HepG2 (cell line): ENCODE results near the gene ZNF213. TPM values are rescaled to one million over a fixed set of nuclear protein-coding genes. Genes with fewer than 3 reads are reported as not detected.

ENCODE experiments used
- AHR ChIP-seq: IDR thresholded peaks from 2 replicates; pipeline ENCODE4 v1.6.1; 2018; ENCODE audit warnings: missing genetic modification reagents, missing compliant biosample characterization
- CHD4 ChIP-seq: fragments of 200-600 bp; sonication (generic); IDR thresholded peaks from 2 replicates; pipeline ENCODE4 v1.7.0; 2017; ENCODE audit warnings: mild to moderate bottlenecking, low read length, borderline replicate concordance
- HOXA3 ChIP-seq: sonication (generic); formaldehyde crosslinking; IDR thresholded peaks from 2 replicates; pipeline ENCODE4 v1.5.0; 2020; ENCODE audit warnings: missing genetic modification reagents
- NFIC ChIP-seq: IDR thresholded peaks from 2 replicates; pipeline ENCODE4 v1.6.1; 2012; ENCODE audit warnings: mild to moderate bottlenecking, low read length, inconsistent platforms
- SAFB2 ChIP-seq: sonication (generic); formaldehyde crosslinking; IDR thresholded peaks from 2 replicates; pipeline ENCODE4 v1.5.1; 2020; ENCODE audit warnings: missing genetic modification reagents, low read depth, mild to moderate bottlenecking, borderline replicate concordance
- TBX2 ChIP-seq: sonication (generic); formaldehyde crosslinking; IDR thresholded peaks from 2 replicates; pipeline ENCODE4 v1.5.0; 2020; ENCODE audit warnings: missing genetic modification reagents, mild to moderate bottlenecking, borderline replicate concordance
- ZMYM2 ChIP-seq: sonication (generic); formaldehyde crosslinking; IDR thresholded peaks from 2 replicates; pipeline ENCODE4 v1.8.0; 2022; ENCODE audit warnings: mild to moderate bottlenecking, missing genetic modification reagents
- ZNF143 ChIP-seq: sonication (generic); formaldehyde crosslinking; IDR thresholded peaks from 2 replicates; pipeline ENCODE4 v1.4.0; 2020; ENCODE audit warnings: missing genetic modification reagents
- ZNF180 ChIP-seq: sonication (generic); formaldehyde crosslinking; IDR thresholded peaks from 2 replicates; pipeline ENCODE4 v1.4.0; 2020; ENCODE audit warnings: low read depth, missing genetic modification reagents, borderline replicate concordance
- ZNF224 ChIP-seq: sonication (generic); formaldehyde crosslinking; IDR thresholded peaks from 2 replicates; pipeline ENCODE4 v1.5.0; 2020; ENCODE audit warnings: mild to moderate bottlenecking, missing genetic modification reagents
- ZNF263 ChIP-seq: sonication (generic); formaldehyde crosslinking; IDR thresholded peaks from 2 replicates; pipeline ENCODE4 v1.4.0; 2020; ENCODE audit warnings: missing genetic modification reagents
- ZNF468 ChIP-seq: sonication (generic); formaldehyde crosslinking; IDR thresholded peaks from 2 replicates; pipeline ENCODE4 v1.8.0; 2022; ENCODE audit warnings: mild to moderate bottlenecking, moderate library complexity, missing genetic modification reagents
- ZNF546 ChIP-seq: sonication (generic); formaldehyde crosslinking; conservative IDR thresholded peaks from 2 replicates; pipeline ENCODE4 v1.8.1; 2023; ENCODE audit warnings: mild to moderate bottlenecking, missing genetic modification reagents
- ZNF605 ChIP-seq: sonication (generic); formaldehyde crosslinking; IDR thresholded peaks from 2 replicates; pipeline ENCODE4 v1.8.0; 2022; ENCODE audit warnings: mild to moderate bottlenecking, missing genetic modification reagents
- polyA plus RNA-seq, 8 experiments: library from polyadenylated mRNA; depleted of rRNA in 3 of 8; stranded (reverse) in 7 of 8; unstranded in 1 of 8; fragments of >200 nt; fragmentation: Illumina TruSeq in 4 of 8; extraction: Trizol in 4 of 8; gene quantifications; 2 replicates each; pipeline versions ENCODE4 v1.2.1 to v1.2.3, GENCODE V29; 2011 to 2016; ENCODE audit warnings: low read depth in 4 of 8, missing spikeins in 1 of 8, mixed read lengths in 1 of 8; ENCODE audit not compliant: insufficient read depth in 1 of 8
- total RNA-seq, 5 experiments: library from RNA; depleted of rRNA; stranded (reverse); fragments of >200 nt; fragmentation: Illumina TruSeq; extraction: Trizol; gene quantifications; 2 replicates each; pipeline ENCODE4 v1.2.3, GENCODE V29; 2016; ENCODE audit warnings: low read depth in 1 of 5
- TF ChIP-seq, protein P1 (sequence below): IDR thresholded peaks from 2 replicates; pipeline ENCODE4 v1.6.1; 2016; ENCODE audit warnings: low read depth, borderline replicate concordance
- TF ChIP-seq, protein P2 (sequence below): sonication (generic); formaldehyde crosslinking; IDR thresholded peaks from 2 replicates; pipeline ENCODE4 v1.5.1; 2020; ENCODE audit warnings: mild to moderate bottlenecking, missing genetic modification reagents, moderate library complexity
- TF ChIP-seq, protein P3 (sequence below): sonication (generic); formaldehyde crosslinking; IDR thresholded peaks from 2 replicates; pipeline ENCODE4 v1.4.0; 2020; ENCODE audit warnings: missing genetic modification reagents
- TF ChIP-seq, protein P4 (sequence below): IDR thresholded peaks from 2 replicates; pipeline ENCODE4 v1.4.0; 2020; ENCODE audit warnings: mild to moderate bottlenecking, missing genetic modification reagents

Gene ZNF213
- total and polyA plus RNA-seq, 2 of the 13 experiments (the other 11 are each of a cell fraction or from before 2014, with no cell fraction given), result 0.59 to 0.97 TPM

DNA sequence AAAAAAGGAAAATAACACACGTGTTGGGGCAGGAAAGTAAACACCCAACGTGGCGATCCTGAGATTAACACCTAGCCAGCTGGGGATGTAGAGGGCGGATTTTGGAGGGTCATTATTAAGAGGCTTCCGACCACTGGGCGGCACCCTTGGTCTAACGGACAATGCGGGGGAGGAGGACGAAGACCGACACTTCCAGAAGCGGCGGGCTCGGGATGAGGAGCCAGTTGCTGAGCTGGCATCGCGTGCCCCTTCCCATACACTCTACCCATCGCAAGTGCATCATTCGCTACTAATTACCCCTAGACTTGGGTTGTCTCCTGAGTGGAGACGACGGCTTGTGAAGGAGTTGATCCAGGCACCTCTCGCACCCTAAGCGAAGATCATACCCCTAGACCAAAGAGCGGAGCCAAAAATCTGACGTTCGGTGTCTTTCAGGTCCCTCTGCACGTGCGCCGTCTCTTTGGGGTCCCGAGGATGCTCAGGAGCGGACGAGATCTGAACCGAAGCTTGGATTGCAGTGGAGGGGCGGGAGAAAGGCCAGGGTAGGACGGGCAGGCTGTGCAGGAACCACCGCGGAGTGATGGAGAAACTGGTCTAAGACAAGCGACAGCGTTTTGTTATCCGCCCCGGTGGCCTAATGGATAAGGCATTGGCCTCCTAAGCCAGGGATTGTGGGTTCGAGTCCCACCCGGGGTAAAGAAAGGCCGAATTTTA is 17.6 kb downstream of the ZNF213 start (continued):
- peak; percentile 85 for TF ChIP-seq ZNF605 (CRISPR knock-in tag)
- TF ChIP-seq HOXA3 (CRISPR knock-in tag), result peak; percentile 62; the same call in 1 of the 2 replicates
- TF ChIP-seq, protein P1, sequence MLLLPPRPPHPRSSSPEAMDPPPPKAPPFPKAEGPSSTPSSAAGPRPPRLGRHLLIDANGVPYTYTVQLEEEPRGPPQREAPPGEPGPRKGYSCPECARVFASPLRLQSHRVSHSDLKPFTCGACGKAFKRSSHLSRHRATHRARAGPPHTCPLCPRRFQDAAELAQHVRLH (CRISPR knock-in tag), result no peak
- no peak for TF ChIP-seq ZNF546
- TF ChIP-seq CHD4, result no peak; the same call in 1 of the 2 replicates
- peak; percentile 96 for TF ChIP-seq ZMYM2 (CRISPR knock-in tag)
- 0 out of 2 replicates have a peak, but pooled peaks have one; percentile 43 for TF ChIP-seq ZNF224 (CRISPR knock-in tag)
- TF ChIP-seq, protein P2, sequence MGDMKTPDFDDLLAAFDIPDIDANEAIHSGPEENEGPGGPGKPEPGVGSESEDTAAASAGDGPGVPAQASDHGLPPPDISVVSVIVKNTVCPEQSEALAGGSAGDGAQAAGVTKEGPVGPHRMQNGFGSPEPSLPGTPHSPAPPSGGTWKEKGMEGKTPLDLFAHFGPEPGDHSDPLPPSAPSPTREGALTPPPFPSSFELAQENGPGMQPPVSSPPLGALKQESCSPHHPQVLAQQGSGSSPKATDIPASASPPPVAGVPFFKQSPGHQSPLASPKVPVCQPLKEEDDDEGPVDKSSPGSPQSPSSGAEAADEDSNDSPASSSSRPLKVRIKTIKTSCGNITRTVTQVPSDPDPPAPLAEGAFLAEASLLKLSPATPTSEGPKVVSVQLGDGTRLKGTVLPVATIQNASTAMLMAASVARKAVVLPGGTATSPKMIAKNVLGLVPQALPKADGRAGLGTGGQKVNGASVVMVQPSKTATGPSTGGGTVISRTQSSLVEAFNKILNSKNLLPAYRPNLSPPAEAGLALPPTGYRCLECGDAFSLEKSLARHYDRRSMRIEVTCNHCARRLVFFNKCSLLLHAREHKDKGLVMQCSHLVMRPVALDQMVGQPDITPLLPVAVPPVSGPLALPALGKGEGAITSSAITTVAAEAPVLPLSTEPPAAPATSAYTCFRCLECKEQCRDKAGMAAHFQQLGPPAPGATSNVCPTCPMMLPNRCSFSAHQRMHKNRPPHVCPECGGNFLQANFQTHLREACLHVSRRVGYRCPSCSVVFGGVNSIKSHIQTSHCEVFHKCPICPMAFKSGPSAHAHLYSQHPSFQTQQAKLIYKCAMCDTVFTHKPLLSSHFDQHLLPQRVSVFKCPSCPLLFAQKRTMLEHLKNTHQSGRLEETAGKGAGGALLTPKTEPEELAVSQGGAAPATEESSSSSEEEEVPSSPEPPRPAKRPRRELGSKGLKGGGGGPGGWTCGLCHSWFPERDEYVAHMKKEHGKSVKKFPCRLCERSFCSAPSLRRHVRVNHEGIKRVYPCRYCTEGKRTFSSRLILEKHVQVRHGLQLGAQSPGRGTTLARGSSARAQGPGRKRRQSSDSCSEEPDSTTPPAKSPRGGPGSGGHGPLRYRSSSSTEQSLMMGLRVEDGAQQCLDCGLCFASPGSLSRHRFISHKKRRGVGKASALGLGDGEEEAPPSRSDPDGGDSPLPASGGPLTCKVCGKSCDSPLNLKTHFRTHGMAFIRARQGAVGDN, result peak; percentile 83
- peak; percentile 68 for TF ChIP-seq ZNF263 (CRISPR knock-in tag)
- TF ChIP-seq NFIC, result peak; percentile 56; the same call in 1 of the 2 replicates
- peak; percentile 80 for TF ChIP-seq TBX2 (CRISPR knock-in tag)
- no peak; the same call in 1 of the 2 replicates for TF ChIP-seq AHR (CRISPR knock-in tag)
- TF ChIP-seq ZNF180 (CRISPR knock-in tag), result 0 out of 2 replicates have a peak, but pooled peaks have one; percentile 44
- TF ChIP-seq, protein P3, sequence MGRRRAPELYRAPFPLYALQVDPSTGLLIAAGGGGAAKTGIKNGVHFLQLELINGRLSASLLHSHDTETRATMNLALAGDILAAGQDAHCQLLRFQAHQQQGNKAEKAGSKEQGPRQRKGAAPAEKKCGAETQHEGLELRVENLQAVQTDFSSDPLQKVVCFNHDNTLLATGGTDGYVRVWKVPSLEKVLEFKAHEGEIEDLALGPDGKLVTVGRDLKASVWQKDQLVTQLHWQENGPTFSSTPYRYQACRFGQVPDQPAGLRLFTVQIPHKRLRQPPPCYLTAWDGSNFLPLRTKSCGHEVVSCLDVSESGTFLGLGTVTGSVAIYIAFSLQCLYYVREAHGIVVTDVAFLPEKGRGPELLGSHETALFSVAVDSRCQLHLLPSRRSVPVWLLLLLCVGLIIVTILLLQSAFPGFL (CRISPR knock-in tag), result no peak
- TF ChIP-seq SAFB2 (CRISPR knock-in tag), result no peak
- no peak for TF ChIP-seq ZNF468
- TF ChIP-seq, protein P4, sequence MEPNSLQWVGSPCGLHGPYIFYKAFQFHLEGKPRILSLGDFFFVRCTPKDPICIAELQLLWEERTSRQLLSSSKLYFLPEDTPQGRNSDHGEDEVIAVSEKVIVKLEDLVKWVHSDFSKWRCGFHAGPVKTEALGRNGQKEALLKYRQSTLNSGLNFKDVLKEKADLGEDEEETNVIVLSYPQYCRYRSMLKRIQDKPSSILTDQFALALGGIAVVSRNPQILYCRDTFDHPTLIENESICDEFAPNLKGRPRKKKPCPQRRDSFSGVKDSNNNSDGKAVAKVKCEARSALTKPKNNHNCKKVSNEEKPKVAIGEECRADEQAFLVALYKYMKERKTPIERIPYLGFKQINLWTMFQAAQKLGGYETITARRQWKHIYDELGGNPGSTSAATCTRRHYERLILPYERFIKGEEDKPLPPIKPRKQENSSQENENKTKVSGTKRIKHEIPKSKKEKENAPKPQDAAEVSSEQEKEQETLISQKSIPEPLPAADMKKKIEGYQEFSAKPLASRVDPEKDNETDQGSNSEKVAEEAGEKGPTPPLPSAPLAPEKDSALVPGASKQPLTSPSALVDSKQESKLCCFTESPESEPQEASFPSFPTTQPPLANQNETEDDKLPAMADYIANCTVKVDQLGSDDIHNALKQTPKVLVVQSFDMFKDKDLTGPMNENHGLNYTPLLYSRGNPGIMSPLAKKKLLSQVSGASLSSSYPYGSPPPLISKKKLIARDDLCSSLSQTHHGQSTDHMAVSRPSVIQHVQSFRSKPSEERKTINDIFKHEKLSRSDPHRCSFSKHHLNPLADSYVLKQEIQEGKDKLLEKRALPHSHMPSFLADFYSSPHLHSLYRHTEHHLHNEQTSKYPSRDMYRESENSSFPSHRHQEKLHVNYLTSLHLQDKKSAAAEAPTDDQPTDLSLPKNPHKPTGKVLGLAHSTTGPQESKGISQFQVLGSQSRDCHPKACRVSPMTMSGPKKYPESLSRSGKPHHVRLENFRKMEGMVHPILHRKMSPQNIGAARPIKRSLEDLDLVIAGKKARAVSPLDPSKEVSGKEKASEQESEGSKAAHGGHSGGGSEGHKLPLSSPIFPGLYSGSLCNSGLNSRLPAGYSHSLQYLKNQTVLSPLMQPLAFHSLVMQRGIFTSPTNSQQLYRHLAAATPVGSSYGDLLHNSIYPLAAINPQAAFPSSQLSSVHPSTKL, result peak; percentile 71
- TF ChIP-seq ZNF143, result peak; percentile 52; the same call in 1 of the 2 replicates
